NCI-H2107 treated with DMSO at 0.1 percent for 48 hours (cell line): ENCODE measurements around the gene POLR1A.
"Not testable (repeated sequence)": the region's sequence is repeated elsewhere in the genome, so short reads cannot be mapped to it uniquely, and the experiment has no call there.

Experiments used
- DNase-seq: peaks from one replicate; lab custom pipeline; 2025; ENCODE audit not compliant: unreplicated experiment; lab: John Stamatoyannopoulos, UW

POLR1A gene

GRCh38 chr2:86000131-86000937, 105.4 kb downstream of the POLR1A start:
- no peak for DNase-seq

- no peak for DNase-seq
These were observed 106.4 kb downstream of the POLR1A start for GRCh38 chr2:85999061-85999831.

- DNase-seq = no peak
These were observed 107.4 kb downstream of the POLR1A start for GRCh38 chr2:85998071-85998991.

- DNase-seq = no peak
These were observed 108.4 kb downstream of the POLR1A start for GRCh38 chr2:85997017-85997970.

GRCh38 chr2:85996591-85996990, 109.1 kb downstream of the POLR1A start:
- no peak for DNase-seq

- DNase-seq = no peak
These were observed 109.8 kb downstream of the POLR1A start for GRCh38 chr2:85995648-85996529.

GRCh38 chr2:85994897-85995647, 110.6 kb downstream of the POLR1A start:
- DNase-seq = no peak

- DNase-seq = no peak
These were observed 111.3 kb downstream of the POLR1A start for GRCh38 chr2:85994421-85994777.

GRCh38 chr2:85992611-85993010, 113.1 kb downstream of the POLR1A start:
- DNase-seq = no peak

- not testable (repeated sequence) for DNase-seq
These were observed 113.6 kb downstream of the POLR1A start for GRCh38 chr2:85992053-85992452.

- DNase-seq = no peak
These were observed 115.6 kb downstream of the POLR1A start for GRCh38 chr2:85990084-85990483.

- DNase-seq = no peak
These were observed 116.3 kb downstream of the POLR1A start for GRCh38 chr2:85989288-85989865.

- no peak for DNase-seq
These were observed 116.8 kb downstream of the POLR1A start for GRCh38 chr2:85988914-85989270.

GRCh38 chr2:85988175-85988913, 117.3 kb downstream of the POLR1A start:
- DNase-seq = peak; percentile 0

GRCh38 chr2:85987266-85988174, 118.2 kb downstream of the POLR1A start:
- DNase-seq = no peak

GRCh38 chr2:85986121-85986520, 119.6 kb downstream of the POLR1A start:
- DNase-seq = no peak
